Measurements from ENCODE around the gene POLR2E. TPM values are rescaled to one million over a fixed set of nuclear protein-coding genes. Genes with fewer than 3 reads are reported as not detected.

Gene POLR2E
- polyA plus RNA-seq, 6 donors from 2014 or later: 134 to 205 (median 174) TPM

- H3K27ac Mint-ChIP-seq: no peak overlapping the region
- no peak for ATAC-seq (ENCODE audit: low read depth in 2 of 2)
- DNase-seq: no peak
- no peaks in the 10 kb centered on the region for H3K9me3 Mint-ChIP-seq
- H3K36me3 Mint-ChIP-seq: peaks cover 0 to 8% of the 10 kb centered on the region in 2 donors
- H3K27me3 Mint-ChIP-seq: no peaks in the 10 kb centered on the region
- H3K4me1 Mint-ChIP-seq: peaks cover 30 to 48% (median 38%) of the 10 kb centered on the region in 3 donors
- H3K4me3 Mint-ChIP-seq: no peak overlapping the region
Measured at GRCh38 chr19:1089891-1090290, 5.3 kb downstream of the POLR2E start.

DNA sequence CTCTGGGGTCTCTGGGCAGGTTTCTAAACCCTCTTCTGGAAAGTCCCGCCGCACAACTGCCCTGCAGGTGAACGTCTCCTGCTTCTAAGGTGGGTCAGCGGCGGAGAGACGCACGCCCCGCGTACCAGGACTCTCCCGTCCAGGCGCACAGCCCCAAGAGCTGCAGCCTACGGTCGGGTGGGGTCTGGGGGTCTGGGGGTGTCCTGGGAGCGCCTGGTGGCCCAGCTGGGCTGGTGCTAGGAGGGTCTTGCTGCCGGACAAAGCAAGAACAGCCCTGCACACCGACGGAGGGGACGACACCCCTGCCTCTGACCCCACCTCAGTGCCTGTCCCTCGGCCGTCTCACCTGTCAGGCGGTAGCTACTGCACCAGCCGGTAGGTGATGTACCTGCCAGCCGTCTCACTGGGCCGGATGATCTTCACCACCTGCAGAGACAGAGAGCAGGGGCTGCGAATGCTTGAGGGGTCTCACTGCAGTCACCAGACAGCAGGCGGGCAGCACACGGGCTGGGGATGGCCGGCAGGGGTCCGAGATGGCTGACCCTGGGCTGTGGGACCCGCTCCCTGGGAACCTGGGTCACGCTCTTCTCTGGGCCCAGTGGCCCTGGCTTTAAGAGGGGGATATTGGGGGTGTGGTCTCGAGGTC is 5.9 kb downstream of the POLR2E start:
- Mint-ChIP-seq H3K27me3 (no peaks in the 10 kb centered on the region), H3K36me3 (peaks cover 0 to 10% of the 10 kb centered on the region in 2 donors), H3K4me1 (peaks cover 33 to 46% (median 38%) of the 10 kb centered on the region in 3 donors), H3K9me3 (no peaks in the 10 kb centered on the region), H3K4me3 (peak overlapping the region in 1 of 8 donors; percentile 45), H3K27ac (peak overlapping the region in 1 of 6 donors; percentile 84)
- no peak for DNase-seq
- ATAC-seq (ENCODE audit: low read depth in 2 of 2): no peak

- H3K4me3 Mint-ChIP-seq: peak overlapping the region in 6 of 8 donors; percentile 47 to 74 (median 62)
- DNase-seq (no peak), ATAC-seq (ENCODE audit: low read depth in 2 of 2) (peak in 1 of 2 donors; percentile 1)
- peaks cover 0 to 10% of the 10 kb centered on the region in 2 donors for H3K36me3 Mint-ChIP-seq
- no peaks in the 10 kb centered on the region for H3K9me3 Mint-ChIP-seq
- peaks cover 31 to 39% (median 31%) of the 10 kb centered on the region in 3 donors for H3K4me1 Mint-ChIP-seq
- H3K27me3 Mint-ChIP-seq: no peaks in the 10 kb centered on the region
- H3K27ac Mint-ChIP-seq: peak overlapping the region in 4 of 6 donors; percentile 52 to 98 (median 92)
Measured at GRCh38 chr19:1088416-1089010, 6.7 kb downstream of the POLR2E start.

DNA sequence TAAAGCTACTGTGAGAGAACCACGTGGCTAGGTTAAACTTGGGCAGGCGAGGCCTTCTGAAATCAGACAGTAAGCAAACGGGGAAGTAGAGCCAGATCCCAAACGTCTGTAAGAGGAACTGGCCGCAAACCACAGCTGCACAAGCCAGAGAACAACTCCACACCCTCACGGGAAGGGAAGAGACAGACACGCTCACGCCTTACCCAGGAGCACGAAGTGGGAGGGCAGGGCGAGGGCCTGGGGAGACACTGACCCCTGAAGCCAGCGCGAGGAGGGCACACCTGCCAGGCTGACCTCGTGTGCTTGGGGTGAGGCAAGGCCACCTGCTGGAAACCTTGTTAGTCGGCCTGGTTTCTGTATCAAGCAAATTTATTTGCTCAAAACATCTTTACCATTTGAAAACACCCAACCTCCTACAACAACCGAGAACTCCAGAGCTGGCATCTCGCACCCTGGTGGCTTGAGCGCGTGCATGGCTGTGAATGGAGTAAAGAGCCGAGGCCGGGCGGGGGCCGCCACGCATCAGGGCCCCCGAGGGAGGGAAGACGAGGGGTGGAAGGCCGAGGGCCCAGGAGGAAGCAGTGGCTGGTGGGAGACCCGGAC is 7.3 kb downstream of the POLR2E start:
- no peaks in the 10 kb centered on the region for H3K27me3 Mint-ChIP-seq
- H3K27ac Mint-ChIP-seq: peak overlapping the region; percentile 88 to 98 (median 94)
- peaks cover 26 to 33% (median 26%) of the 10 kb centered on the region in 3 donors for H3K4me1 Mint-ChIP-seq
- H3K4me3 Mint-ChIP-seq: peak overlapping the region; percentile 61 to 85 (median 74)
- DNase-seq: peak; percentile 71
- peak; percentile 82 to 83 for ATAC-seq (ENCODE audit: low read depth in 2 of 2)
- H3K36me3 Mint-ChIP-seq: peaks cover 0 to 10% of the 10 kb centered on the region in 2 donors
- H3K9me3 Mint-ChIP-seq: no peaks in the 10 kb centered on the region

DNA sequence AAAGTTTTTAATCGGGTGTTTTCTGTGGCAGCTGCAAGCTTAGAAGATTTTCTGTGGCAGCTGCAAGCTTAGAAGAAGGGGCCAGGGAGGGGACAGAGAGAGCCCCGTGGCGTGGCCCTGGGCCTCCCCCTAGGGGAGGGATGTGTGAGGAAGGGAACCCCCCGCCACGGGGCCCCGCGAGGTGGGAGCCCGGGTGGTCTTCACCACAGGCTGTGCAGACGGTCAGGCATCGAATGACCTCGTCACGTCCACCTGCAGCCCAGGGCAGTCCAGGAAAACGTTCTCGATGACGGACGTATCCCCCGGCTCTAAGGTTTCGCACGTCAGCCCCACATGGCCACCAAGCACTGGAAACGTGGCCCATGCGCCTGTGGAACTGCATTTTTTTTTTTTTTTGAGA is 8.6 kb downstream of the POLR2E start:
- H3K4me1 Mint-ChIP-seq: peaks cover 24 to 33% (median 26%) of the 10 kb centered on the region in 3 donors
- no peak overlapping the region for H3K4me3 Mint-ChIP-seq
- no peaks in the 10 kb centered on the region for H3K27me3 Mint-ChIP-seq
- ATAC-seq (ENCODE audit: low read depth in 2 of 2): no peak
- peaks cover 0 to 10% of the 10 kb centered on the region in 2 donors for H3K36me3 Mint-ChIP-seq
- H3K27ac Mint-ChIP-seq: peak overlapping the region in 1 of 6 donors; percentile 36
- no peak for DNase-seq
- no peaks in the 10 kb centered on the region for H3K9me3 Mint-ChIP-seq

DNA sequence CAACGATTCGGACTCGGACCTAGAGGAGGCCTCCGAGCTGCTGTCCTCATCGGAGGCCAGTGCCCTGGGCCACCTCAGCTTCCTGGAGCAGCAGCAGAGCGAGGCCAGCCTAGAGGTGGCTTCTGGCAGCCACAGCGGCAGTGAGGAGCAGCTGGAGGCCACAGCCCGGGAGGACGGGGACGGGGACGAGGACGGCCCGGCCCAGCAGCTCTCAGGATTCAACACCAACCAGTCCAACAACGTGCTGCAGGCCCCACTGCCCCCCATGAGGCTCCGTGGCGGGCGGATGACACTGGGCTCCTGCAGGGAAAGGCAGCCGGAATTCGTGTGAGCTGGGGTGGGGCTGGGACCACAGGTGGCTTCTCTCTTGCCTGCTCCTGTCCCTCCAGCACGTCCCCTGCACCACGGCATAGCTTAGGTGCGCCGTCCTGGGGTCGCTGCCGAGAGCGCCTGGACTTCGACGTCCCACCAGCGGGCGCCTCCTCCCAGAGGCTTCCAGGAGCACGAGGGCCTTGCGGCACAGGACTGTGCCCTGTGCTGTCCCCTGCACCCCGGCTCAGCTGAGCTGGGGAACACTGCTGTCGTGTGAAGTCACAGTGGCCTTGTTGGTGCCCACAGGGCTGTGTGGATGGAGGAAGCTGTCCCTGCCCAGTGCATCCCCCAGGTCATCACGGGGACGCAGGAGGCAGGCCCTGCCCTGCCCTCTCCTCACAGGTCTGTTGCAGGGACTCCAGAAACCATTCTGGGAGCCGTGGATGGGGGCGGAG is 9.3 kb downstream of the POLR2E start:
- DNase-seq (no peak), ATAC-seq (ENCODE audit: low read depth in 2 of 2) (no peak)
- H3K4me3 Mint-ChIP-seq: peak overlapping the region in 2 of 8 donors; percentile 33 to 35
- no peaks in the 10 kb centered on the region for H3K27me3 Mint-ChIP-seq
- H3K4me1 Mint-ChIP-seq: peaks cover 24 to 33% (median 30%) of the 10 kb centered on the region in 3 donors
- H3K36me3 Mint-ChIP-seq: peaks cover 0 to 10% of the 10 kb centered on the region in 2 donors
- peak overlapping the region in 4 of 6 donors; percentile 42 to 81 (median 66) for H3K27ac Mint-ChIP-seq
- no peaks in the 10 kb centered on the region for H3K9me3 Mint-ChIP-seq

GRCh38 chr19:1085053-1085658 is 10.0 kb downstream of the POLR2E start:
- Mint-ChIP-seq H3K27ac (peak overlapping the region in 3 of 6 donors; percentile 74 to 81 (median 76)), H3K9me3 (no peaks in the 10 kb centered on the region), H3K4me3 (peak overlapping the region in 4 of 8 donors; percentile 33 to 72 (median 42)), H3K27me3 (no peaks in the 10 kb centered on the region), H3K36me3 (peaks cover 0 to 10% of the 10 kb centered on the region in 2 donors), H3K4me1 (peaks cover 24 to 33% (median 31%) of the 10 kb centered on the region in 3 donors)
- DNase-seq: no peak
- no peak for ATAC-seq (ENCODE audit: low read depth in 2 of 2)

DNA sequence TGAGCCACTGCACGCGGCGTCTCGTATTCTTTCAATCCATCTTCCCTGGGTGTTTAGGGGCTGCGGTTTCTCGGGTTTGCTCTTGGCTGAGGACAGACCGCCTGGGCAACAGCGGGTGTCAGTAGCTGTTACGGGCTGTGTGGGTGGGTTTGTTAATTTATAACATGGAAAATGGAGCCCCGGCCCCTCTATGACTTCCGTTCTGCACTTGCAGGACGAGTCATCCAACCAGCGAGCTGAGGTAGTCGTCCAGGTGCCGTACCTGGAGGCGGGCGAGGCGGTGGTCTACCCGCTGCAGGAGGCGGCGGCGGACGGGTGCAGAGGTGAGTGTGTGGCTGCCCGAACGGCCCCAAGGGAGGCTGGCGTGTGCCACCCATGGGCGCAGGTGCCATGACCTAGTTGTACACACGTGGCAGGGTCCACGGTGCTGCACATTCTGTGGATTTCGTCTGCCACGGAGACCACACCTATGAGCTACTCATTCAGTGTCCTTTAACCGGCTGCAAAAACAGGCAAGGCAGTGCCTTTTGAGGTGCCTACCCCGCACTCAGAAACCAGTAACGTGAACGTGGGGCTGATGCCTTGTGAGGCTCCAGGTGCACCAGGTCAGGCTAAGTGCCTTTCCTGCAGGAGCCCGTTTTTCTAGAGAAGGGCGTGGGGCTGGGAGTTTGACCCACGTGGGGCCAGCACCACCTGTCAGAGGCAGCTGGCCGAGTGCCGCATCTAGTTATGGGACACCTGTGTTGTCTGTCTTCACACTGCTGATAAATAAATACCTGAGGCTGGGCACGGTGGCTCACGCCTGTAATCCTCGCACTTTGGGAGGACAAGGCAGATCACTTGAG is 10.9 kb downstream of the POLR2E start:
- Mint-ChIP-seq H3K4me1 (peaks cover 24 to 31% (median 31%) of the 10 kb centered on the region in 3 donors), H3K4me3 (peak overlapping the region in 2 of 8 donors; percentile 29 to 33), H3K27me3 (no peaks in the 10 kb centered on the region), H3K36me3 (peaks cover 0 to 10% of the 10 kb centered on the region in 2 donors), H3K9me3 (no peaks in the 10 kb centered on the region), H3K27ac (peak overlapping the region in 5 of 6 donors; percentile 76 to 82 (median 81))
- ATAC-seq (ENCODE audit: low read depth in 2 of 2) (no peak), DNase-seq (no peak)

DNA sequence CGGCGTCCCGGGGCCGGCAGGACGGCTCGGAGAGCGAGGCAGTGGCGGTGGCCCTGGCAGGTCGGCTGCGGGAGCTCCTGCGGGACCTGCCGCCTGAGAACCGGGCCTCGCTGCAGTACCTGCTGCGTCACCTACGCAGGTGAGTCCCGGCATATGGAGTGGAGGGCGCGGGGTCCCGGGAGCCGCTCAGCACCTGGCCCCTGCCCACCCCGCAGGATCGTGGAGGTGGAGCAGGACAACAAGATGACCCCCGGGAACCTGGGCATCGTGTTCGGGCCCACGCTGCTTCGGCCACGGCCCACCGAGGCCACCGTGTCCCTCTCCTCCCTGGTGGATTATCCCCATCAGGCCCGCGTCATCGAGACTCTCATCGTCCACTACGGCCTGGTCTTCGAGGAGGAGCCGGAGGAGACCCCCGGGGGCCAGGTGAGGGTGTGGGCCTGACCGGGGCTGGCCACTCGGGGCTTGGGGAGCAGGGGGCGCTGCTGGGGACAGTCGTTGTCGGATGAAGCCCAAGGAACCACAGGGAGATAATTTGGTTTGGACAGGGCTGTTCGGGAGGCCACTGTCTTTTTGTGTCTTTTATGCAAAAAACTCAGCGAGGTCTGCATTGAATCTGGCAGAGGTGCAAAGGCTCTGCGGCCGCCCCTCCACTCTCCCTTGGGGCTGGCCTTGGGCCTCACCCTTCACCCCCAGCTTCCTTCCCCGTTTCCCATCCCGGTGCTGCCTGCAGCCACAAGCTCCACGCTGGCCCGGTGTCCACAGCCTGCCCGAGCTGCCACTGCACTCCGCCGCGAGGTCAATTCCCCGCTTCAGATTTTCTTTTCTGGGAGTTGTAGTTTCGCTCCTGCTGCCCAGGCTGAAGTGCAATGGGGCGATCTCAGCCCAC is 12.0 kb downstream of the POLR2E start:
- peak overlapping the region in 3 of 6 donors; percentile 28 to 82 (median 79) for H3K27ac Mint-ChIP-seq
- no peaks in the 10 kb centered on the region for H3K9me3 Mint-ChIP-seq
- ATAC-seq (ENCODE audit: low read depth in 2 of 2): no peak
- H3K27me3 Mint-ChIP-seq: no peaks in the 10 kb centered on the region
- peaks cover 0 to 10% of the 10 kb centered on the region in 2 donors for H3K36me3 Mint-ChIP-seq
- no peak overlapping the region for H3K4me3 Mint-ChIP-seq
- H3K4me1 Mint-ChIP-seq: peaks cover 20 to 25% (median 23%) of the 10 kb centered on the region in 3 donors
- DNase-seq: no peak

- H3K4me3 Mint-ChIP-seq: peak overlapping the region in 1 of 8 donors; percentile 47
- H3K9me3 Mint-ChIP-seq: no peaks in the 10 kb centered on the region
- DNase-seq (no peak), ATAC-seq (ENCODE audit: low read depth in 2 of 2) (peak; percentile 66 to 75)
- peaks cover 16 to 22% (median 16%) of the 10 kb centered on the region in 3 donors for H3K4me1 Mint-ChIP-seq
- H3K27me3 Mint-ChIP-seq: no peaks in the 10 kb centered on the region
- H3K27ac Mint-ChIP-seq: peak overlapping the region in 2 of 6 donors; percentile 24 to 41
- H3K36me3 Mint-ChIP-seq: peaks cover 0 to 10% of the 10 kb centered on the region in 2 donors
Measured at GRCh38 chr19:1082165-1082927, 12.8 kb downstream of the POLR2E start.

Data from naive B cell (primary cell).